Calu3 (cell line): ENCODE data around the gene RPL29. TPM values are rescaled to one million over a fixed set of nuclear protein-coding genes. Genes with fewer than 3 reads are reported as not detected.

ENCODE experiments used
- BruUV-seq: library from RNA; stranded (reverse); fragments of 400-500 nt; replicated peaks from 2 replicates; lab custom pipeline; 2021; lab: Mats Ljungman, UMichigan
- CTCF ChIA-PET: fragments of 300-600 bp; sonication (Branson Sonifier 250); formaldehyde crosslinking; loops from one replicate; lab custom pipeline; 2022; ENCODE audit warnings: antibody characterized with exemption; lab: Charles Lee
- DNase-seq: peaks from one replicate; pipeline ENCODE4 v3.0.0; 2022
- H3K27ac Mint-ChIP-seq: one replicate; pipeline ENCODE4 v1.8.0; 2022; ENCODE audit warnings: mixed read lengths; ENCODE audit not compliant: unreplicated experiment
- H3K27me3 Mint-ChIP-seq: one replicate; pipeline ENCODE4 v1.8.0; 2022; ENCODE audit warnings: mixed read lengths; ENCODE audit not compliant: unreplicated experiment
- H3K36me3 Mint-ChIP-seq: one replicate; pipeline ENCODE4 v1.8.0; 2022; ENCODE audit warnings: mild to moderate bottlenecking, moderate library complexity, mixed read lengths; ENCODE audit not compliant: insufficient read depth, unreplicated experiment
- H3K4me1 Mint-ChIP-seq: one replicate; pipeline ENCODE4 v1.8.0; 2022; ENCODE audit warnings: mild to moderate bottlenecking, low read depth, mixed read lengths; ENCODE audit not compliant: unreplicated experiment
- H3K4me3 Mint-ChIP-seq: one replicate; pipeline ENCODE4 v1.8.0; 2022; ENCODE audit warnings: mild to moderate bottlenecking, low read depth, moderate library complexity, mixed read lengths; ENCODE audit not compliant: unreplicated experiment
- H3K9me3 Mint-ChIP-seq: one replicate; pipeline ENCODE4 v1.8.0; 2022; ENCODE audit warnings: low read depth, mixed read lengths; ENCODE audit not compliant: unreplicated experiment
- intact Hi-C: fragments of 100-400 bp; cut with micrococcal nuclease; formaldehyde crosslinking; loops from one replicate; pipeline ENCODE4 v1.10.0; 2022; ENCODE audit not compliant: unreplicated experiment
- total RNA-seq: library from RNA; stranded (reverse); gene quantifications from 2 replicates; pipeline ENCODE4 v1.2.3, GENCODE V29; 2022
- TF ChIP-seq, protein P1 (sequence below): fragments of 200-600 bp; IDR thresholded peaks from one replicate; pipeline ENCODE4 v1.8.0; 2022; ENCODE audit warnings: antibody characterized with exemption; ENCODE audit not compliant: unreplicated experiment

Gene RPL29
- total RNA-seq, 1 experiment from 2014 or later, result 782 TPM

DNA sequence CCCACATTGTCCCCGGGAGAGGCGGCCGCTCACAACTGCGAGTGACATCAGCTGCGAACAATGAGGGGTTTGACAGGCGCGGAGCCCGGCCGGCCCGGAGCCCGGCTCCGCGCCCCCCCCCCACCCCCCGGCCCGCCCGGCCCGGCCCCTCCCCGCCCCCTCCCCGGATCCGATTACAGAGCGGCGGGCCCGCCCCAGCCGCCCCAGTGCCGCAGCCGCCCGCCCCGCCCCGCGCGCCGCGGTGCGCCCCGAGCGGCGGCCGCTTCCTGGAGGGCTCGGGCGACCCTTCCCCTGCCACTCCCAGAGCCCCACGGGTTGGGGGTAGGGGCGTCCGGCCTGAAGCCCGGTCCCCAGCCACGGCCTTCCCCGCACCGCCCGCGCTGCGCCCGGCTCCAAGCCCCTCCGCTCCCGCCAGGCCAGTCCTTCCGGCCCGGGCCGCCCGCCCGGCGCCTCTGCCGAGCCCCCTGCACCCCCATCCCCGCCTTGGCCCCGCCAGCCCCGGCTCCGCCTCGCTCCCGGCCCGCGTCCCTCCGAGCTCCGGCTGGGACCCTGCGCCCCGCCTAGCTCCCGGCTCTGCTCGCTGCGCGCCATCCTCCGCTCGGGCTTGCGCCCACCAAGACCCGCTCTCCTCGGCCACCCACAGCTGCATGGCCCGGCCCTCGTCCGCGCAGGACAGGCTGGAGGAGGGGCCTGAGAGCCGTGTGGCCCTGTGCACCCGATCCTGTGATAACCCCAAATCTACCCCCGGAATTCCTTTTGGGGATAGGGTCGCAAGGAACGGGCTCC, 28.1 kb downstream of the RPL29 start, which contains the start of gene PCBP4:
Gene PCBP4 (minus strand): TSS at position 71 of the 786 bp plus-strand sequence. CDS start 6,214 bp downstream, outside the sequence.
- intact Hi-C loops, result no loop called here
- Mint-ChIP-seq H3K36me3 (peaks cover 30% of the 10 kb centered on the region), H3K27ac (peak within 1 kb of the TSS; percentile 73), H3K4me3 (peak within 1 kb of the TSS; percentile 82), H3K9me3 (no peaks in the 10 kb centered on the region), H3K27me3 (peaks cover 13% of the 10 kb centered on the region), H3K4me1 (peaks cover 20% of the 10 kb centered on the region)
- TF ChIP-seq, protein P1, sequence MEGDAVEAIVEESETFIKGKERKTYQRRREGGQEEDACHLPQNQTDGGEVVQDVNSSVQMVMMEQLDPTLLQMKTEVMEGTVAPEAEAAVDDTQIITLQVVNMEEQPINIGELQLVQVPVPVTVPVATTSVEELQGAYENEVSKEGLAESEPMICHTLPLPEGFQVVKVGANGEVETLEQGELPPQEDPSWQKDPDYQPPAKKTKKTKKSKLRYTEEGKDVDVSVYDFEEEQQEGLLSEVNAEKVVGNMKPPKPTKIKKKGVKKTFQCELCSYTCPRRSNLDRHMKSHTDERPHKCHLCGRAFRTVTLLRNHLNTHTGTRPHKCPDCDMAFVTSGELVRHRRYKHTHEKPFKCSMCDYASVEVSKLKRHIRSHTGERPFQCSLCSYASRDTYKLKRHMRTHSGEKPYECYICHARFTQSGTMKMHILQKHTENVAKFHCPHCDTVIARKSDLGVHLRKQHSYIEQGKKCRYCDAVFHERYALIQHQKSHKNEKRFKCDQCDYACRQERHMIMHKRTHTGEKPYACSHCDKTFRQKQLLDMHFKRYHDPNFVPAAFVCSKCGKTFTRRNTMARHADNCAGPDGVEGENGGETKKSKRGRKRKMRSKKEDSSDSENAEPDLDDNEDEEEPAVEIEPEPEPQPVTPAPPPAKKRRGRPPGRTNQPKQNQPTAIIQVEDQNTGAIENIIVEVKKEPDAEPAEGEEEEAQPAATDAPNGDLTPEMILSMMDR, result no peak
- BruUV-seq, result no TSS peak
- CTCF ChIA-PET, result interaction anchor here (1.3 kb wide), 1 partner anchor 26 kb away, joined by 5 read pairs; the partner anchor contains the start of genes PARP3 and RRP9
- peak; percentile 65 for DNase-seq

DNA sequence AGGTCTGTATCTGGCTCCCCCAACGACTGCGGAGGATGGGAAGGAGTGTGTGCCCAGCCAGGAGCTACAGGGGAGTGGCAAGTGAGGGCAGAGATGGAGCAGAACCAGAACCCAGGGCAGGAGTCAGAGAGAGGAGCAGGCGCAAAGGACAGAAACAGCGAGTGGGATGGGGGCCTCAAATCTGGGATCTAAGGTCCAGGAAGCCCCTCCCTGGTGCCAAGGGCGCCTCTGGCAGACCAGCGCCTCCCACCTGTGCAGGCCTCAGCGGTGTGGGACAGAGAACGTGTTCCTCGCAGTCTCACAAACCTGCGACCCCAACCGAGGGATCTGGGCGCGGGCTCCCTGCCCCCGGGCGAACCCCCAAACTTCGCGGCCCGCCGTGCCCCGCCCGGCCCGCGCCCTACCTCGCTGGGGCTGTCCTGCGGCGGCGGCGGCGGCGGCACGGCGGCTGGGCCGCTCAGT, 28.7 kb downstream of the RPL29 start:
- no TSS peak for BruUV-seq
- Mint-ChIP-seq H3K4me1 (peaks cover 20% of the 10 kb centered on the region), H3K27me3 (peaks cover 13% of the 10 kb centered on the region), H3K27ac (peak overlapping the region; percentile 73), H3K36me3 (peaks cover 30% of the 10 kb centered on the region), H3K4me3 (peak overlapping the region; percentile 82), H3K9me3 (no peaks in the 10 kb centered on the region)
- intact Hi-C loops, result no loop called here
- TF ChIP-seq, protein P1, result no peak
- no peak for DNase-seq
- CTCF ChIA-PET, result interaction anchor here (1.3 kb wide), 1 partner anchor 25 kb away, joined by 5 read pairs; the partner anchor contains the start of genes PARP3 and RRP9

DNA sequence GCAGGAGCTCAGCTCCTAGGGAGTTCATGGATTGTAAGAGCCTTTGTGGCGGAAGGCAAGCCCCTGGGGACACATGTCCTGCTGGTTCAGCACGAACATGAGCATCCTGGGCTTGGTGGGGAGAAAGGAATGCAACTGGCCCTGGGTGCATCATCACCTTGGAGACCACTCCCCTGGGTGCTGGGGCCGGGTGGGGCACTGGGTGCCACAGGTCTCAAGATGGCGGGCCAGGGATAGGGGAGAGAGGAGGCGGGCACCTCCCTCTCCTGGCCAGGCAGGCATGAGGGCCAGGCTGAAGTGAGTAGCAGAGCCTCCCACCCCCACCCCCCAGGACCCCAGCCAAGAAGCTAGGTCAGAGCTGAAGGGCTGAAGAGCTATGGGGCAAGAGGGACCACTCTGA, 29.2 kb downstream of the RPL29 start:
- no peak for DNase-seq
- CTCF ChIA-PET, result interaction anchor here (1.3 kb wide), 1 partner anchor 25 kb away, joined by 5 read pairs; the partner anchor contains the start of genes PARP3 and RRP9
- Mint-ChIP-seq H3K9me3 (no peaks in the 10 kb centered on the region), H3K27ac (peak overlapping the region; percentile 73), H3K27me3 (peaks cover 13% of the 10 kb centered on the region), H3K4me1 (peaks cover 20% of the 10 kb centered on the region), H3K4me3 (peak overlapping the region; percentile 82), H3K36me3 (peaks cover 30% of the 10 kb centered on the region)
- TF ChIP-seq, protein P1, result no peak
- TSS peak; percentile 23 for BruUV-seq
- intact Hi-C loops, result no loop called here

DNA sequence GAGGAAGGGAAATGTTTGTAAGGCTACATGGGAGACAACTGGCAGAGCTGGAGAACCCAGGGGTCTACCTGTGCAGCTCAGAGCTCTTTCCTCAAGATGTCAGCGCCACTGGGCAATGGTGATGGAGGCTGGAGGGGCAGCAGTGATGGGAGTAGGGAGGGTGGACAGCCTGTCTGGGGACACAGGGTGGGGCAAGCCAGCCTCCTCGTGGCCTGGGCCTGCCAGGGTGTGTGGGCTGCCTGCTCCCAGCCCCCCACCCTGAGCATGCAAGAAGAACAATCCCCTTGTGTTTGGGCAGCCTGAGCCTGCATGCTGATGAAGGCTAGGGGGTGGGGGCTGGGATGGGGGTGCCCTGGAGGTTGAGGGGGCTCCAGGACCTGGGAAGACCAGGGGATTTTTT, 29.7 kb downstream of the RPL29 start:
- no peak for DNase-seq
- CTCF ChIA-PET, result no interaction called here
- intact Hi-C loops, result no loop called here
- no TSS peak for BruUV-seq
- Mint-ChIP-seq H3K4me3 (peak overlapping the region; percentile 82), H3K9me3 (no peaks in the 10 kb centered on the region), H3K36me3 (peaks cover 30% of the 10 kb centered on the region), H3K27ac (peak overlapping the region; percentile 73), H3K4me1 (peaks cover 20% of the 10 kb centered on the region), H3K27me3 (peaks cover 13% of the 10 kb centered on the region)
- TF ChIP-seq, protein P1, result no peak
